ENCODE measurements around the gene HBS1L.

The HBS1L gene

DNA sequence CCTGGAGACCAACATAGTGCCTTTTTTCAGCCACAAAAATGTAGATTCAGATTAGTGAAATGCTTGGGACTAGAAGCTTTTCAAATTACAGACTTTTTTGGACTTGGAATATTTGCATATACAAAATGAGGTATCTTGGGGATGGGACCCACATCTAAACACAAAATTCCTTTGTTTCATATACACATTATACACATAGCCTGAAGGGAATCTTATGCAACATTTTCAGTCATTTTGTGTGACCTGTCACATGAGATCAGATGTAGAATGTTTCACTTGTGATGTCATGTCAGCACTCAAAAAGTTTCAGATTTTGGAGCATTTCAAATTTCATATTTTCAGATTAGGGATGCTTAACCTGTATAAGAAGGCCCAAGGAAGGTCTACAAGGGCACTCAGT, 60.2 kb downstream of the HBS1L start:
- no peaks in the 10 kb centered on the region for H3K4me1 ChIP-seq (ENCODE audit: control insufficient read depth, low read length)
- no peak for TF ChIP-seq EZH2phosphoT487 (IDR thresholded peaks at IDR 0.05; ENCODE audit: borderline replicate concordance, low read length)
- TF ChIP-seq, protein P1, sequence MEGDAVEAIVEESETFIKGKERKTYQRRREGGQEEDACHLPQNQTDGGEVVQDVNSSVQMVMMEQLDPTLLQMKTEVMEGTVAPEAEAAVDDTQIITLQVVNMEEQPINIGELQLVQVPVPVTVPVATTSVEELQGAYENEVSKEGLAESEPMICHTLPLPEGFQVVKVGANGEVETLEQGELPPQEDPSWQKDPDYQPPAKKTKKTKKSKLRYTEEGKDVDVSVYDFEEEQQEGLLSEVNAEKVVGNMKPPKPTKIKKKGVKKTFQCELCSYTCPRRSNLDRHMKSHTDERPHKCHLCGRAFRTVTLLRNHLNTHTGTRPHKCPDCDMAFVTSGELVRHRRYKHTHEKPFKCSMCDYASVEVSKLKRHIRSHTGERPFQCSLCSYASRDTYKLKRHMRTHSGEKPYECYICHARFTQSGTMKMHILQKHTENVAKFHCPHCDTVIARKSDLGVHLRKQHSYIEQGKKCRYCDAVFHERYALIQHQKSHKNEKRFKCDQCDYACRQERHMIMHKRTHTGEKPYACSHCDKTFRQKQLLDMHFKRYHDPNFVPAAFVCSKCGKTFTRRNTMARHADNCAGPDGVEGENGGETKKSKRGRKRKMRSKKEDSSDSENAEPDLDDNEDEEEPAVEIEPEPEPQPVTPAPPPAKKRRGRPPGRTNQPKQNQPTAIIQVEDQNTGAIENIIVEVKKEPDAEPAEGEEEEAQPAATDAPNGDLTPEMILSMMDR (IDR thresholded peaks at IDR 0.05; ENCODE audit: low read depth, low read length, poor library complexity, severe bottlenecking), result no peak

DNA sequence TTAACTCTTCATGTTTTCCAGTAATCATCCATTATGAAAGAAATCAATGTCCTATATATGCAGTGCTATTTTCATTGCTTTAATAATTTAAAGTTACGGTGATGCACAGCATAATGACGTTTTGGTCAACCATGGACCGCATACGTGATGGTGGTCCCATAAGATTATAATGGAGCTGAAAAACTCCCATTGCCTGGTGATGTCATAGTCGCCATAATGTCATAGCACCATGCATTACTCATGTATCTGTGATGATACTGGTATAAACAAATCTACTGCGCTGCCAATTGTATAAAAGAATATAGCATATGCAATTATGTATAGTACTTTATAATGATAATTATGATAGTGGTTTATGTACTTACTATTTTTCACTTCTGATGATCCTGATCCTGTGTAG, 62.5 kb downstream of the HBS1L start:
- Histone ChIP-seq H3K27ac (ENCODE audit: low read depth, low read length) (no peak overlapping the region), H3K4me2 (ENCODE audit: low read length) (no peak overlapping the region), H3K9me2 (replicated peaks; ENCODE audit: control insufficient read depth, low read length) (no peaks in the 10 kb centered on the region), H3K4me3 (ENCODE audit: low read length) (no peak overlapping the region), H3F3A (ENCODE audit: control insufficient read depth, insufficient read depth) (no peaks in the 10 kb centered on the region), H4K20me1 (ENCODE audit: control insufficient read depth, insufficient read depth, low read depth, low read length) (no peaks in the 10 kb centered on the region), H3K4me1 (ENCODE audit: control insufficient read depth, low read length) (no peaks in the 10 kb centered on the region), H3K27me3 (ENCODE audit: control insufficient read depth, low read length) (no peaks in the 10 kb centered on the region), H3K9me3 (ENCODE audit: control insufficient read depth, insufficient read depth, low read length) (no peaks in the 10 kb centered on the region), H3K79me2 (ENCODE audit: control insufficient read depth, low read length) (no peaks in the 10 kb centered on the region), H3K36me3 (ENCODE audit: control insufficient read depth, low read length) (peaks cover 50% of the 10 kb centered on the region)
- TF ChIP-seq, protein P1 (IDR thresholded peaks at IDR 0.05; ENCODE audit: low read depth, low read length, poor library complexity, severe bottlenecking), result no peak
- no peak for TF ChIP-seq EZH2phosphoT487 (IDR thresholded peaks at IDR 0.05; ENCODE audit: borderline replicate concordance, low read length)

More for the DNA sequence above, 60.2 kb downstream of the HBS1L start:
- H3F3A ChIP-seq (ENCODE audit: control insufficient read depth, insufficient read depth), result no peaks in the 10 kb centered on the region
- H3K36me3 ChIP-seq (ENCODE audit: control insufficient read depth, low read length), result peaks cover 48% of the 10 kb centered on the region
- H3K27ac ChIP-seq (ENCODE audit: low read depth, low read length), result no peak overlapping the region
- no peak overlapping the region for H3K4me3 ChIP-seq (ENCODE audit: low read length)
- H3K27me3 ChIP-seq (ENCODE audit: control insufficient read depth, low read length), result no peaks in the 10 kb centered on the region
- H4K20me1 ChIP-seq (ENCODE audit: control insufficient read depth, insufficient read depth, low read depth, low read length), result no peaks in the 10 kb centered on the region
- no peaks in the 10 kb centered on the region for H3K79me2 ChIP-seq (ENCODE audit: control insufficient read depth, low read length)
- H3K9me3 ChIP-seq (ENCODE audit: control insufficient read depth, insufficient read depth, low read length), result no peaks in the 10 kb centered on the region
- no peaks in the 10 kb centered on the region for H3K9me2 ChIP-seq (replicated peaks; ENCODE audit: control insufficient read depth, low read length)
- no peak overlapping the region for H3K4me2 ChIP-seq (ENCODE audit: low read length)

DNA sequence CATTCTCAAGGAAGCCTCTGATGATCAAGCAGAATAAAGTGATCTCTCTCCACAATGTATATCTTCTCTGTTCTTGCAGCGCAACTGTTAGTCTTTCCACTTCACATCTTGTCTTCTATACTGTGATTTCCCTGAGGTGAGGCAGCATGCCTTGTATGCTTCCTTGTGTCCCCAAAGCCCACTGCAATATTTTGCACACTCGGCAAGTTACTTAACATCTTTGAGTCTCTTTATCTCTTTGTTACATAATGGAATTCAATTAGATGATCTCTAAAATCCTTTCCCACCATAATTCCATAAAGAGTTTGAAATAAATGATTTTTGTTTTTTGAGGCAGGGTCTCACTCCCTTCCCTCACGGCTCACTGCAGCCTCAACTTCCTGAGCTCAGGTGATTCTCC, 64.4 kb downstream of the HBS1L start:
- Histone ChIP-seq H3K36me3 (ENCODE audit: control insufficient read depth, low read length) (peaks cover 48% of the 10 kb centered on the region), H3K9me3 (ENCODE audit: control insufficient read depth, insufficient read depth, low read length) (no peaks in the 10 kb centered on the region), H3K27me3 (ENCODE audit: control insufficient read depth, low read length) (no peaks in the 10 kb centered on the region), H3K9me2 (replicated peaks; ENCODE audit: control insufficient read depth, low read length) (no peaks in the 10 kb centered on the region), H3K27ac (ENCODE audit: low read depth, low read length) (no peak overlapping the region), H3K4me1 (ENCODE audit: control insufficient read depth, low read length) (no peaks in the 10 kb centered on the region), H3K79me2 (ENCODE audit: control insufficient read depth, low read length) (no peaks in the 10 kb centered on the region), H4K20me1 (ENCODE audit: control insufficient read depth, insufficient read depth, low read depth, low read length) (no peaks in the 10 kb centered on the region), H3K4me3 (ENCODE audit: low read length) (no peak overlapping the region), H3K4me2 (ENCODE audit: low read length) (no peak overlapping the region), H3F3A (ENCODE audit: control insufficient read depth, insufficient read depth) (peaks cover 3% of the 10 kb centered on the region; the same call in 1 of the 2 replicates)
- TF ChIP-seq, protein P1 (IDR thresholded peaks at IDR 0.05; ENCODE audit: low read depth, low read length, poor library complexity, severe bottlenecking), result no peak
- no peak for TF ChIP-seq EZH2phosphoT487 (IDR thresholded peaks at IDR 0.05; ENCODE audit: borderline replicate concordance, low read length)
